ENCODE results near the gene ZNF516. TPM values are rescaled to one million over a fixed set of nuclear protein-coding genes. Genes with fewer than 3 reads are reported as not detected.
A peak's percentile ranks its signal among the peaks of the same experiment; 100 is the strongest.

Gene ZNF516
- total RNA-seq, 6 experiments from 2014 or later: 34.6 to 52.2 (median 42.2) TPM

- peaks cover 9% of the 10 kb centered on the region for H3K36me3 Mint-ChIP-seq (ENCODE audit: low read depth)
- H3K9me3 Mint-ChIP-seq: no peaks in the 10 kb centered on the region
- H3K27ac Mint-ChIP-seq: no peak overlapping the region
- no peak for TF ChIP-seq CTCF (IDR thresholded peaks at IDR 0.05)
- no peak overlapping the region for H3K4me3 Mint-ChIP-seq
- H3K4me1 Mint-ChIP-seq (ENCODE audit: low read depth): peaks cover 19% of the 10 kb centered on the region
- no peak for DNase-seq
- peaks cover 5% of the 10 kb centered on the region; the same call in 1 of the 2 replicates for H3K27me3 Mint-ChIP-seq (ENCODE audit: insufficient read depth)
Measured at GRCh38 chr18:76384861-76385680, 110.0 kb downstream of the ZNF516 start.

GRCh38 chr18:76384114-76384790, 110.8 kb downstream of the ZNF516 start:
- no peak for DNase-seq
- H3K4me3 Mint-ChIP-seq: no peak overlapping the region
- peaks cover 5% of the 10 kb centered on the region; the same call in 1 of the 2 replicates for H3K27me3 Mint-ChIP-seq (ENCODE audit: insufficient read depth)
- peaks cover 15% of the 10 kb centered on the region for H3K36me3 Mint-ChIP-seq (ENCODE audit: low read depth)
- no peak overlapping the region for H3K27ac Mint-ChIP-seq
- no peaks in the 10 kb centered on the region for H3K9me3 Mint-ChIP-seq
- no peak for TF ChIP-seq CTCF (IDR thresholded peaks at IDR 0.05)
- H3K4me1 Mint-ChIP-seq (ENCODE audit: low read depth): peaks cover 19% of the 10 kb centered on the region

GRCh38 chr18:76383636-76384035, 111.4 kb downstream of the ZNF516 start:
- Mint-ChIP-seq H3K27ac (no peak overlapping the region), H3K4me1 (ENCODE audit: low read depth) (peaks cover 16% of the 10 kb centered on the region), H3K4me3 (no peak overlapping the region), H3K36me3 (ENCODE audit: low read depth) (peaks cover 15% of the 10 kb centered on the region), H3K9me3 (no peaks in the 10 kb centered on the region), H3K27me3 (ENCODE audit: insufficient read depth) (peaks cover 5% of the 10 kb centered on the region; the same call in 1 of the 2 replicates)
- no peak for DNase-seq
- no peak for TF ChIP-seq CTCF (IDR thresholded peaks at IDR 0.05)

- Mint-ChIP-seq H3K4me1 (ENCODE audit: low read depth) (peaks cover 12% of the 10 kb centered on the region), H3K9me3 (no peaks in the 10 kb centered on the region), H3K27ac (peak overlapping the region; percentile 56; the same call in 1 of the 2 replicates), H3K4me3 (no peak overlapping the region), H3K27me3 (ENCODE audit: insufficient read depth) (peaks cover 5% of the 10 kb centered on the region; the same call in 1 of the 2 replicates), H3K36me3 (ENCODE audit: low read depth) (peaks cover 15% of the 10 kb centered on the region)
- no peak for TF ChIP-seq CTCF (IDR thresholded peaks at IDR 0.05)
- DNase-seq: no peak
Measured at GRCh38 chr18:76382275-76382674, 112.8 kb downstream of the ZNF516 start.

GRCh38 chr18:76380791-76381405, 114.1 kb downstream of the ZNF516 start:
- Mint-ChIP-seq H3K4me1 (ENCODE audit: low read depth) (peaks cover 21% of the 10 kb centered on the region), H3K36me3 (ENCODE audit: low read depth) (peaks cover 15% of the 10 kb centered on the region), H3K27me3 (ENCODE audit: insufficient read depth) (peaks cover 5% of the 10 kb centered on the region; the same call in 1 of the 2 replicates), H3K4me3 (no peak overlapping the region), H3K27ac (peak overlapping the region; percentile 53; the same call in 1 of the 2 replicates), H3K9me3 (no peaks in the 10 kb centered on the region)
- peak; percentile 8 for DNase-seq
- peak; percentile 78 for TF ChIP-seq CTCF (IDR thresholded peaks at IDR 0.05)

Measured in HFFc6 (cell line).